Measurements from ENCODE around the gene CDH4. TPM values are rescaled to one million over a fixed set of nuclear protein-coding genes. Genes with fewer than 3 reads are reported as not detected.

The CDH4 gene
- total RNA-seq, 1 experiment from 2014 or later, result not detected

DNA sequence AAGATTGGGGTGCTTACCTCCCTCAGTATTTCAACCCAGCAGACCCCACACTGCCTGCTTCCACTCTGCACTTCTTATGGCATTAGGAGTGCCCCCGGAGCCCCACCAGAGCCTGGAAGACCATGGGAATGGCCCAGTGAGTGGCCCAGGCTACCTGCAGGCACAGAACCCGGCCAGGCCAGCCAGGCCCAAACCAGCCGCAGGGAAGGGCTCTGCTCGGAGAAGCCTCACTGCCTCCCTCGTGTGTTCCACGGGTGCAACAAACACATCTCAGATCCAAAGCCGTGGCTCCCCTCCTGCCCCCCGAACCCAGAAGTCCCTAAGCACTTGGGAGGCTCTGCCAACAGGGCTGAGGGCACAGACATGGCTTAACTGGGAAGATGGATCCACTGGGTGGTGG lies 283.9 kb downstream of the CDH4 start:
- no peak overlapping the region for H2AFZ ChIP-seq
- no peak overlapping the region for H3K27ac ChIP-seq
- ChIA-PET POLR2A (ENCODE audit: unreplicated experiment) (no interaction called here), CTCF (no interaction called here)
- no peaks in the 10 kb centered on the region for H3K36me3 ChIP-seq (ENCODE audit: low read depth)
- H3F3A ChIP-seq (ENCODE audit: insufficient read depth, low read depth), result no peaks in the 10 kb centered on the region
- no peak overlapping the region for H3K4me2 ChIP-seq
- no peak for DNase-seq
- H3K4me3 ChIP-seq, result no peak overlapping the region
- no peaks in the 10 kb centered on the region for H3K4me1 ChIP-seq (replicated peaks; ENCODE audit: insufficient read depth)
- intact Hi-C loops (cut with micrococcal nuclease; ENCODE audit: unreplicated experiment), result no loop called here
- no TSS peak for BruUV-seq (replicated peaks)
- TF ChIP-seq, protein P1, sequence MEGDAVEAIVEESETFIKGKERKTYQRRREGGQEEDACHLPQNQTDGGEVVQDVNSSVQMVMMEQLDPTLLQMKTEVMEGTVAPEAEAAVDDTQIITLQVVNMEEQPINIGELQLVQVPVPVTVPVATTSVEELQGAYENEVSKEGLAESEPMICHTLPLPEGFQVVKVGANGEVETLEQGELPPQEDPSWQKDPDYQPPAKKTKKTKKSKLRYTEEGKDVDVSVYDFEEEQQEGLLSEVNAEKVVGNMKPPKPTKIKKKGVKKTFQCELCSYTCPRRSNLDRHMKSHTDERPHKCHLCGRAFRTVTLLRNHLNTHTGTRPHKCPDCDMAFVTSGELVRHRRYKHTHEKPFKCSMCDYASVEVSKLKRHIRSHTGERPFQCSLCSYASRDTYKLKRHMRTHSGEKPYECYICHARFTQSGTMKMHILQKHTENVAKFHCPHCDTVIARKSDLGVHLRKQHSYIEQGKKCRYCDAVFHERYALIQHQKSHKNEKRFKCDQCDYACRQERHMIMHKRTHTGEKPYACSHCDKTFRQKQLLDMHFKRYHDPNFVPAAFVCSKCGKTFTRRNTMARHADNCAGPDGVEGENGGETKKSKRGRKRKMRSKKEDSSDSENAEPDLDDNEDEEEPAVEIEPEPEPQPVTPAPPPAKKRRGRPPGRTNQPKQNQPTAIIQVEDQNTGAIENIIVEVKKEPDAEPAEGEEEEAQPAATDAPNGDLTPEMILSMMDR (conservative IDR thresholded peaks at IDR 0.05), result no peak
- no peak for TF ChIP-seq EZH2 (IDR thresholded peaks at IDR 0.05; ENCODE audit: low read depth)
- H3K9me2 ChIP-seq (ENCODE audit: insufficient read depth), result no peaks in the 10 kb centered on the region
- H3K79me2 ChIP-seq (ENCODE audit: low read depth), result no peaks in the 10 kb centered on the region
- H3K9me3 ChIP-seq (ENCODE audit: insufficient read depth, low read depth), result no peaks in the 10 kb centered on the region
- peaks cover 99% of the 10 kb centered on the region for H3K27me3 ChIP-seq (ENCODE audit: insufficient read depth, low read depth)
- no peaks in the 10 kb centered on the region; the same call in 1 of the 2 replicates for H4K20me1 ChIP-seq (ENCODE audit: insufficient read depth)

DNA sequence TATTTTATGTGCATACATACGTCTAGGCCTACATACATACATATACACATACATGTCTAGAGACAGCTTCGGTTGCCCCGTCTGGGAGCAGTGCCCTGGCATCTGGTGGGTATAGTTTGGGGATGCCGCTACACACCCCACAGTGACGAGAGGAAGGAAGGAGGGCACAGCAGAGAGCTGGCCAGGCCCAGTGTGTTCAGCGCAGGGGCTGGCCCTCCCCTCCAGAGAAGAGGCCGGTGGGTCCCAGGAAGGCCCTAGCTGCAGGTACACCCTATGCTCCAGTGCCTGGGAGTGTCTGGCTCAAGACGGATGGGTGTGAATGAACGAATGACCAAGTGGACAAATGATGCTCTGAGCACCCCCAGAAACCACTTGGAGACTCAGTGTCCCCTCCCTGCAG lies 284.6 kb downstream of the CDH4 start:
- peaks cover 100% of the 10 kb centered on the region for H3K27me3 ChIP-seq (ENCODE audit: insufficient read depth, low read depth)
- H3K4me2 ChIP-seq, result no peak overlapping the region
- H4K20me1 ChIP-seq (ENCODE audit: insufficient read depth), result no peaks in the 10 kb centered on the region; the same call in 1 of the 2 replicates
- TF ChIP-seq, protein P1 (conservative IDR thresholded peaks at IDR 0.05), result no peak
- no peak for TF ChIP-seq EZH2 (IDR thresholded peaks at IDR 0.05; ENCODE audit: low read depth)
- no peak overlapping the region for H3K27ac ChIP-seq
- H3K4me3 ChIP-seq, result no peak overlapping the region
- no peaks in the 10 kb centered on the region for H3K36me3 ChIP-seq (ENCODE audit: low read depth)
- intact Hi-C loops (cut with micrococcal nuclease; ENCODE audit: unreplicated experiment), result no loop called here
- DNase-seq, result no peak
- BruUV-seq (replicated peaks), result no TSS peak
- H3K9me3 ChIP-seq (ENCODE audit: insufficient read depth, low read depth), result no peaks in the 10 kb centered on the region
- H3K4me1 ChIP-seq (replicated peaks; ENCODE audit: insufficient read depth), result no peaks in the 10 kb centered on the region
- H3F3A ChIP-seq (ENCODE audit: insufficient read depth, low read depth), result no peaks in the 10 kb centered on the region
- no peak overlapping the region for H2AFZ ChIP-seq
- H3K9me2 ChIP-seq (ENCODE audit: insufficient read depth), result no peaks in the 10 kb centered on the region
- ChIA-PET POLR2A (ENCODE audit: unreplicated experiment) (no interaction called here), CTCF (no interaction called here)
- no peaks in the 10 kb centered on the region for H3K79me2 ChIP-seq (ENCODE audit: low read depth)

- H3F3A ChIP-seq (ENCODE audit: insufficient read depth, low read depth), result no peaks in the 10 kb centered on the region
These were observed 285.4 kb downstream of the CDH4 start for GRCh38 chr20:61537239-61538182.

More at GRCh38 chr20:61537239-61538182, 285.4 kb downstream of the CDH4 start:
- BruUV-seq (replicated peaks), result no TSS peak
- Histone ChIP-seq H3K4me1 (replicated peaks; ENCODE audit: insufficient read depth) (no peaks in the 10 kb centered on the region), H3K79me2 (ENCODE audit: low read depth) (no peaks in the 10 kb centered on the region), H3K27me3 (ENCODE audit: insufficient read depth, low read depth) (peaks cover 100% of the 10 kb centered on the region), H3K9me3 (ENCODE audit: insufficient read depth, low read depth) (no peaks in the 10 kb centered on the region), H3K4me3 (no peak overlapping the region), H2AFZ (no peak overlapping the region), H3K36me3 (ENCODE audit: low read depth) (no peaks in the 10 kb centered on the region), H3K9me2 (ENCODE audit: insufficient read depth) (no peaks in the 10 kb centered on the region), H4K20me1 (ENCODE audit: insufficient read depth) (no peaks in the 10 kb centered on the region; the same call in 1 of the 2 replicates), H3K4me2 (no peak overlapping the region), H3K27ac (no peak overlapping the region)
- CTCF ChIA-PET, result no interaction called here
- intact Hi-C loops (cut with micrococcal nuclease; ENCODE audit: unreplicated experiment), result no loop called here
- no peak for TF ChIP-seq EZH2 (IDR thresholded peaks at IDR 0.05; ENCODE audit: low read depth)
- TF ChIP-seq, protein P1 (conservative IDR thresholded peaks at IDR 0.05), result no peak
- POLR2A ChIA-PET (ENCODE audit: unreplicated experiment), result no interaction called here
- DNase-seq, result no peak
